Measurements from ENCODE around the gene NFE2L3. TPM values are rescaled to one million over a fixed set of nuclear protein-coding genes. Genes with fewer than 3 reads are reported as not detected.

The NFE2L3 gene
- total and polyA plus RNA-seq, 9 of the 15 experiments (the other 6 are each of a cell fraction or from before 2014, with no cell fraction given), result 2.9 to 16.9 (median 12.4) TPM

DNA sequence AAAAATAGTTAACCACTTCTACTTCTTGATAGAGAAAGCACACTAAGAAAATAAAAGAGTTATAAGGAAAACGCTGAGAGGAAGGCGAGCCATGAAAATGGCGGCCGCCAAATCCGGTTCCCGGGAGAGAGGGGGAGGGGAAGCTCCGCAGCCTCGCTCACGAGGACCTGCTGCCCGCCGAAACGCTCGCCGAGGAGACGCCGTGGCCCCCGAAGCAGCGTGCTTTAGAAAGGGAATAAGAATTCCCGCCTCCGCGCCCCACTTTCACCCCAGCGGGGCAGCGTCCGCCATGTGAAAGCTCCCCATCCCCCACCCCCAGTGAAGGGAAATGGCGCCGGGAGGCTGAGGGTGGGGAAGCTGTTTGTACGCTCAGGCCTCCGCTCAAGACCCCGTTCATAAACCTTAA is 48.0 kb downstream of the NFE2L3 start (continued):
- TF ChIP-seq DEAF1 (CRISPR knock-in tag; IDR thresholded peaks at IDR 0.05) (peak; percentile 19), OTX1 (CRISPR knock-in tag; IDR thresholded peaks at IDR 0.05) (peak; percentile 46; the same call in 1 of the 2 replicates), TAL1 (IDR thresholded peaks at IDR 0.05) (no peak), FOXO4 (CRISPR knock-in tag; IDR thresholded peaks at IDR 0.05) (no peak), YY1 (IDR thresholded peaks at IDR 0.05; ENCODE audit: borderline replicate concordance in 1 of 3, control insufficient read depth in 1 of 3, extremely low read depth in 1 of 3, insufficient read depth in 3 of 3, insufficient read length in 1 of 3, insufficient replicate concordance in 2 of 3, low read depth in 1 of 3, low read length in 2 of 3) (peak; percentile 70 to 93 (median 87)), CHAMP1 (IDR thresholded peaks at IDR 0.05) (no peak), PCBP1 (IDR thresholded peaks at IDR 0.05; ENCODE audit: low read depth, low read length, poor library complexity, severe bottlenecking) (peak; percentile 99), MLX (CRISPR knock-in tag; conservative IDR thresholded peaks at IDR 0.05) (no peak; a peak in 1 of 4 replicates), SREBF1 (IDR thresholded peaks at IDR 0.05; ENCODE audit: borderline replicate concordance, low read depth, low read length) (no peak), THRAP3 (IDR thresholded peaks at IDR 0.05; ENCODE audit: borderline replicate concordance) (no peak), ATF7 (IDR thresholded peaks at IDR 0.05) (no peak), POU5F1 (IDR thresholded peaks at IDR 0.05; ENCODE audit: borderline replicate concordance, low read depth, low read length, partially characterized antibody) (no peak), EP400 (IDR thresholded peaks at IDR 0.05) (peak; percentile 97), PURB (CRISPR knock-in tag; IDR thresholded peaks at IDR 0.05; ENCODE audit: low read depth) (no peak)
- TF ChIP-seq, protein P1, sequence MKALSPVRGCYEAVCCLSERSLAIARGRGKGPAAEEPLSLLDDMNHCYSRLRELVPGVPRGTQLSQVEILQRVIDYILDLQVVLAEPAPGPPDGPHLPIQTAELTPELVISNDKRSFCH (CRISPR knock-in tag; IDR thresholded peaks at IDR 0.05), result no peak
- TF ChIP-seq, protein P1 (tag; IDR thresholded peaks at IDR 0.05), result 0 out of 2 replicates have a peak, but pooled peaks have one; percentile 86
